ENCODE measurements around the gene PDZRN4.

GRCh38 chr12:41334390-41334789 lies 146.3 kb downstream of the PDZRN4 start:
- TF ChIP-seq CTCF (IDR thresholded peaks at IDR 0.05) (no peak), POLR2A (IDR thresholded peaks at IDR 0.05) (no peak)
